Measurements from ENCODE around the gene AUTS2.

GRCh38 chr7:70667406-70667805 lies 1069.1 kb downstream of the AUTS2 start:
- no peak for TF ChIP-seq CTCF (IDR thresholded peaks at IDR 0.05)
- TF ChIP-seq POLR2AphosphoS5 (IDR thresholded peaks at IDR 0.05; ENCODE audit: low read depth, low read length), result no peak
- TF ChIP-seq REST (IDR thresholded peaks at IDR 0.05; ENCODE audit: insufficient read depth in 1 of 2, low read depth in 2 of 2, low read length in 1 of 2), result no peak
- no peak for TF ChIP-seq TCF7L2 (IDR thresholded peaks at IDR 0.05; ENCODE audit: low read depth, low read length)
- TF ChIP-seq SIN3A (IDR thresholded peaks at IDR 0.05; ENCODE audit: borderline replicate concordance, insufficient read depth, low read depth, low read length), result no peak

Data from Panc1 (cell line).